Stimulated activated CD4-positive, alpha-beta T cell treated with anti-CD3 and anti-CD28 coated beads, TNF-alpha, amount 100 ng/mL, for 48 hours (primary cell): ENCODE data around the gene HSF4.
"Not testable (repeated sequence)": the region's sequence is repeated elsewhere in the genome, so short reads cannot be mapped to it uniquely, and the experiment has no call there.

Experiments used
- DNase-seq, 3 donors: peaks; one replicate each; pipeline ENCODE4 v3.0.0-alpha.2; 2020; ENCODE audit warnings: low read depth in 3 of 3

The HSF4 gene

GRCh38 chr16:67164599-67165061, at the start of gene HSF4:
HSF4 (plus strand) TSS chr16:67164745; CDS start chr16:67164812, 67 bp downstream.
- DNase-seq: no peak

GRCh38 chr16:67114793-67115192, 49.8 kb upstream of the HSF4 start:
- DNase-seq: no peak

GRCh38 chr16:67115639-67116038, 48.9 kb upstream of the HSF4 start:
- no peak for DNase-seq

GRCh38 chr16:67116388-67117311, 47.9 kb upstream of the HSF4 start:
- no peak for DNase-seq

- no peak for DNase-seq
These were observed 46.8 kb upstream of the HSF4 start for GRCh38 chr16:67117716-67118115.

- no peak for DNase-seq
These were observed 44.5 kb upstream of the HSF4 start for GRCh38 chr16:67120025-67120424.

- not testable (repeated sequence) for DNase-seq
These were observed 41.7 kb upstream of the HSF4 start for GRCh38 chr16:67122799-67123198.

- no peak for DNase-seq
These were observed 36.1 kb upstream of the HSF4 start for GRCh38 chr16:67128417-67128816.

- DNase-seq: no peak
These were observed 35.7 kb upstream of the HSF4 start for GRCh38 chr16:67128887-67129286.

- DNase-seq: no peak
These were observed 35.1 kb upstream of the HSF4 start for GRCh38 chr16:67129422-67129821.

GRCh38 chr16:67137605-67138004, 26.9 kb upstream of the HSF4 start:
- no peak for DNase-seq

GRCh38 chr16:67141391-67141790, 23.2 kb upstream of the HSF4 start:
- no peak for DNase-seq

GRCh38 chr16:67142342-67142741, 22.2 kb upstream of the HSF4 start:
- no peak for DNase-seq

- no peak for DNase-seq
These were observed 19.6 kb upstream of the HSF4 start for GRCh38 chr16:67144943-67145342.

- DNase-seq: no peak
These were observed 18.8 kb upstream of the HSF4 start for GRCh38 chr16:67145746-67146145.

GRCh38 chr16:67146523-67147357, 17.8 kb upstream of the HSF4 start:
- no peak for DNase-seq

- DNase-seq: no peak
These were observed 17.0 kb upstream of the HSF4 start for GRCh38 chr16:67147437-67148140.

GRCh38 chr16:67148221-67148620, 16.3 kb upstream of the HSF4 start:
- no peak for DNase-seq

GRCh38 chr16:67148656-67149275, 15.8 kb upstream of the HSF4 start:
- no peak for DNase-seq

- DNase-seq: no peak
These were observed 15.1 kb upstream of the HSF4 start for GRCh38 chr16:67149276-67150046.
